Amygdala (tissue), 56 donors: ENCODE measurements around the gene CDCA7L.

ENCODE experiments used
- DNase-seq, 56 donors: peaks; one replicate each; lab custom pipeline; 2025; lab: John Stamatoyannopoulos, UW

The CDCA7L gene

DNA sequence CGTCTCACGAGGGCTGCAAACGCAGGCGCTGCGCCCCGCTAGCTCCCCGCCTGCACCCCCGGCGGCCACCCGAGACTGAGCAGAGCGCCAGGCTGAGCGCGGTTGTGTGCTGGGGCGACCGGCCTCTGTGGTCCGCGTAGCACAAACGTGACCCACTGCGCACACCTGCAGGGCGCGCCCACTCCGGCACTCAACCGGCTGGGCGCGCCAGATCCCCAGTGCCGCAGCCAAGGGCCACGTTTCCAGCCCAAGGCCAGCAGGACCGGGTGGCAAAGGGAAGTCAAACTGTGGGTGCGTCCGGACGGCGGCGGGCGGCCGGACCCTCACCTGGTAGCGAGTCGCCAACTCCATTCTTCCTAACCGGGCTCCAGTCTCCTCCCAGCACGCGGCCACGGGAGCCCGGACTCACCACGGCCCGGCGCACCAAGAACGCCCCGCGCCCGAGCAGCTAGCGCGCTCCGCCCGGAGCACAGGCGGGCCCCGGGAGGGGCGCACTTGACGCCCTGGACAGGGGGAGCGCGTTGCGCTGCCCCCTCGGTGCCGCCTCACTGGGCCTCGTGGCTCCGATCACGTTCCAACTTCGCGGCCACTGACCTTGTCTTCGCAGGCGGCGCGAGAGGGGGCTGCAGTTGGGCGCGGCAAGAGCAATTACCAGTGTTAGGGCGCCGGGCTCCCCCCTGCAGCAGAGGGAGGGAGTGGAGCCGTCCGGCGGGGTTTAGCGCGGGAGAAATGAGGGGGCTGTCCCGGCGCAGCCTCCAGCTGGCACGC is at the start of gene CDCA7L:
CDCA7L (minus strand) TSS at position 446 of the 768 bp plus-strand sequence; CDS start at position 351, 95 bp downstream.
- peak in 52 of 56 donors; percentile 10 to 80 (median 58) for DNase-seq

DNA sequence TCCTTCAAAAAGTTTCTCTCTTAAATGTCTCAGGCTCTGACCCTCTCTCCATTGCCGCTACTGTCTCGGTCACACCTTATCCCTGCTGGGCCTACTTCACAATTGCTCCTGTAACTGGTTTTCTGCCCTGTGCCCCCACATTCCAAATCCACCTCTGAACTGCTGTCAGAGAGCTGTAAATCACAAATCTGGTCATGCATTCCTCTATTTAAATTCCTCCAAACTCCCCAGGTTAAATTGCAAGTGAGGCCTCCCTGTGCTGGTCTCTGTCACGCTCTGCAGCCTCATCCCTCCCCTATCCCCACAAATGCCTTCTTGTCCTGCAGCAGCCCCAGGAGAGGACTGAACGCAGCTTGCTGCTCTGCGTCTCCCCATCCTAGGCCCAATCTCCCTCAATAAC is 40.4 kb upstream of the CDCA7L start:
- DNase-seq: no peak

GRCh38 chr7:21984042-21984441 is 38.3 kb upstream of the CDCA7L start:
- DNase-seq: no peak

DNA sequence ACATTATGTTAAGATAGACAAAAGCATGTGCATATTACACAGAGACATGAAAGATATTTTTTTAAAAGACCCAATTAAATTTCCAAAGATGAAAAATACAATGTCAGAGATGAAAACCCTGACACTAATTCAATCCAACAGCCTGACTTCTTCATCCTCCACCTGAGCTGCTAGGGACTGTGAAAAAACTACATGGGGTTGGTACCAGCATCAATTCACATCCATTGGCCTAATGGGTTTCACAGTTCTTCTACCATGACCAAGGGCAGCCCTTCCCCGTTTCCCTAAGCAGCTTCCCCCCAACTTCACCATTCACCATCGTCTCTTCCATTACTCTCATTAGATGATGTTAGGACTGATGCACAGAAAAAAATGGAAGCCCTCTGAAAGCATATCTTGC is 37.4 kb upstream of the CDCA7L start:
- no peak for DNase-seq

GRCh38 chr7:21981524-21981923 is 35.8 kb upstream of the CDCA7L start:
- DNase-seq: no peak

- no peak for DNase-seq
Measured at GRCh38 chr7:21980926-21981500, 35.3 kb upstream of the CDCA7L start.

- no peak for DNase-seq
Measured at GRCh38 chr7:21972397-21972784, 26.7 kb upstream of the CDCA7L start.

DNA sequence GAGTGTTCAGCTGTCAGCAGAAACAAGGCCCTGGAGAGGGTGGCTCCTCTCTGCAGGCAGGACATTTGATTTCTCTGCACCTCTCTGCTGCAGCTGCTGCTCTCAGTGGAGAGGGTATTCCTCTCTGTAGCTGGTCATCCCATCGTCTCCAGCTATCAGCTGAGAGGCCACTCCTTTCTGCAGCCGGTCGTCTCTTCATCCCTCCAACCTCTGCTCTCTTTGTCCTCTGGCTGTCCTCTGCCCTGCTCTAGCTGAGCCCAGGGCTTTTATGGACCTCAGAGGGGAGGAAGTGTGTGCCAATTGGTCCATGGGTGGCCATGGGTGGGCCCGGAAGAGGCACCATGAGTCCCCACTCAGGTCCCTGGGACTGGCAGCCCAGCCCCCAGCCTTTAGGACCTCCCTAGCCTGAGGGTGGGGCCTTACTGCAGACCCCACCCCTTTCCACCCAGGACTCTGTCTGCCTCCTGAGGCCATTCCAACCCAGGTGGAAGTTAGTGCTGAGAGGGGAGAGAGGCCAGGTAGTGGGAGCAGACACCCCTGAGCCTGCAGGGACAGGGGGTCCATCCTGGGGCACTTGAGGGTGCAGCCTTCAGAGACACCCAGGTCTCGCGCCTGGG is 26.2 kb upstream of the CDCA7L start:
- DNase-seq: no peak

- no peak for DNase-seq
Measured at GRCh38 chr7:21969822-21970221, 24.1 kb upstream of the CDCA7L start.

- DNase-seq: peak in 1 of 56 donors; percentile 3
Measured at GRCh38 chr7:21967598-21968003, 21.9 kb upstream of the CDCA7L start.

- DNase-seq: no peak
Measured at GRCh38 chr7:21966271-21966670, 20.6 kb upstream of the CDCA7L start.

DNA sequence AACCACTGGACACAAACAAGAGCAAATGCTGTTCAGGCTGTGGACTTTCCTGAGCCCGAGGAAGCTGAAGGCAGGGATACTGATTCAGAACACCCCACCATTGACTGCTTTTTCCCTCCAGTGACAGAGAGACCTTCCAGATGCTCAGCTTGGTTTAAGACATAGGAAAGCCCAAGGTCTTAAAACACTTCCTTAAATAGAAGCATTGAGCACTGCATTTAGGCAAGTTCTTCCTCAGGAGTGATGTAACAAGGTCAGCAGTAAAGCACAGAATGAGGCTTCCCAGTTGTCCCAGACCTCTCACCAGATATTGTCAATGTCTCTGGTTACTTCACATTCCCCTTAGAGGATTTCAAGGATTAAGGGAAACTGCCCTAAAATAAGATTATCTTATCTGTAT is 19.6 kb upstream of the CDCA7L start:
- DNase-seq: no peak

DNA sequence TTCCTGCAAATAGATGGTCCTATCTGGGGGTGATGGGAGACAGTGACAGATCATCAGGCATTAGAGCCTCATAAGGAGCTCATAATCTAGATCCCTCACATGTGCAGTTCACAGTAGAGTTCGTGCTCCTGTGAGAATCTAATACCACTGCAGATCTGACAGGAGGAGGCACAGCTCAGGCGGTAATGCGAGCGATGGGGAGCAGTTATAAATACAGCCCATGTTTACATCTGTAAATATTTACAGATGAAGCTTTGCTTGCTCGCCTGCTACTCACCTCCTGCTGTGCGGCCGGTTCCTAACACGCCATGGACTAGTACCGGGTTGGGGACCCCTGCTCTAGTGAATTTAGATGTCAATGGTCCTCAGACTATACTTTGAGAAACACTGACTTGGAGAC is 17.0 kb upstream of the CDCA7L start:
- DNase-seq: no peak

- no peak for DNase-seq
Measured at GRCh38 chr7:21960922-21961321, 15.2 kb upstream of the CDCA7L start.

DNA sequence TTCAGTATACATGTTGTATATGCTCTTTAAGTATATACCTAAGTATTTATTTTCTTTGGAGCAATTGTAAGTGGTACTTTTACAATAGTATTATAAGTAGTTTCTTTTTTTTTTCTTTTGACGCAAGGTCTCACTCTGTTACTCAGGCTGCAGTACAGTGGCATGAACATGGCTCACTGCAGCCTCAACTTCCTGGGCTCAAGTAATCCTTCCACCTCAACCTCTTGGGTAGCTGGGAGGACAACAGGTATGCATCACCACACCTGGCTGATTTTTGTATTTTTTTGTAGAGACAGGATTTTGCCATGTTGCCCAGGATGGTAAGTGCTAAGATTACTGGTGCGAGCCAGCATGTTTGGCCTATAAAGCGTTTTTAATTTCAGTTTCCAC is 13.7 kb upstream of the CDCA7L start:
- DNase-seq: no peak

GRCh38 chr7:21953781-21954180 is 8.1 kb upstream of the CDCA7L start:
- DNase-seq: no peak

DNA sequence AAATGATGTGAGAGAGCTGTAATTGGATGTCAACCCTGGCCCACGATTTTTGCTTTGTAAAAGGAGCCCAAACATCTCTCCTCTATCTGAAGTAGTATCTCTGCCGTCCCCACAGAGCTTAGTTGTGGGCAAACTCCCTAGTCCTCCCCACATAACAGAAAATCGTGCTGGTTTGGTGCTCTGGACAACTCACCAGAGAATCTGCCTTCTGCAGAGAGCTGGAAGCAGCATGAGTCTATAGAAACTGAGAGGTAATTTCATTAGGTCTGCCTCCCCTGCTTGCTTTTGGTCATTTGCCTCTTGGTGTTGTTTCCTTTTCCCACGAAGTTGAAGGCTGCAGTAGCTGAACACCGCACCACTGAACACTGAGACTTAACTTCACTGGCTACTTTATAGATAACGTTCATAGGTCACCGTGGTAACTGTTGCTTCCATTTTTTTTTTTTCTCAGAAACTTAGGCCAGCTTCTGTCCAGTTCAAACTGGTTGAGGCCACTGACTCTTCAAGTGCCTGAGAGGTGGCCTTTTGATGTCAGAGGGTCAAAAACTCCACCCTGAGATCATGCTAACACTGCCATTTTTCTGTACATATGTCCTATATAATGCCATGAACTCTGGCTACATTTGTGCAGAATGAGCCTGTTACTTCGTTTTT is 3.3 kb upstream of the CDCA7L start:
- DNase-seq: no peak

GRCh38 chr7:21948364-21948763 is 2.7 kb upstream of the CDCA7L start:
- DNase-seq: no peak

- no peak for DNase-seq
Measured at GRCh38 chr7:21947946-21948345, 2.2 kb upstream of the CDCA7L start.

DNA sequence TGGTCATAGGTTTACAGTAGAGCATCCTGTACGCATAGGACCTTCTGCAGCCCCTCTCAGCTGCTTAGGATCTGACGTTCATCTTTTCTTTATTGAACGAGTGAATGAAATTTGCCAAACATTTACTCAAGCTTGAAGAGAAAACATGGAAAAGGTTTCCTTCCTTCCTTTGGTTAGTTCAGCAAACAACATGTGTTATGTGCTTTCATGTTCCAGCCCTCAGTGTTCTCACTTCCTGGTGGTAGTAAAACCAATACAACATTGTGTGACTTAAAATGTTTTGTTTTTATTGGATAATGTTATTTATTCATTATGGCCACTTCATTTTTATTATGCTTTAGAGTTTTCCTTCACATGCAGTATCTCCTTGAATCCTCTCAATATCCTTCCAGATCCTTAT is 1.4 kb upstream of the CDCA7L start:
- no peak for DNase-seq

DNA sequence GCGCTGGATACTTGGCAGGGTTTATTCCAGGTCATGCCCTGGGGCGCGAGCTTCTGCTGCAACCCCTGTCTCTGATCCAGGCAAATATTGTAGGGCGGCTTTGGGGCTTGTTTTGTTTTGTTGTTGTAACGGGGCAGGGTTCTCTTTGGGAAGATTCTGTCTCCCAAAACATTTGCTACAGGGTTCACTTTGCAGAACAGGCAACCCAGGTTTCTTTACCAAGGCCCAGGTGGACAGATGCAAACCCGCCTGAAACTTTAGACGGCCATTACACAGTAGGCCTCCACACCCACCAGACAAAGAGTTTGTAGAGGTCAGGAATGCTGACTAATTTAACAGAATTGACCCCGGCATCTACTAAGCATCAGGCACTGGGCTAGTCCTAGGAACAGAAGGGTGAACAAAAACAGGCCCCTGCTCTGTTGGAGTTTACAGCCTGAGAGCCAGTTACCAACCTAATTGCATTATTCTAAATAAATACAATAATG is 567 bp upstream of the CDCA7L start:
- peak in 2 of 56 donors; percentile 19 to 35 for DNase-seq
